Measurements from ENCODE around the gene HMBS. TPM values are rescaled to one million over a fixed set of nuclear protein-coding genes. Genes with fewer than 3 reads are reported as not detected.

HMBS gene
- total RNA-seq, 1 experiment from 2014 or later = 61.6 TPM

- no peak for TF ChIP-seq POLR2AphosphoS5 (IDR thresholded peaks at IDR 0.05; ENCODE audit: low read depth, low read length)
- TF ChIP-seq SIN3A (IDR thresholded peaks at IDR 0.05; ENCODE audit: borderline replicate concordance, insufficient read depth, low read depth, low read length) = no peak
- no peak for TF ChIP-seq TCF7L2 (IDR thresholded peaks at IDR 0.05; ENCODE audit: low read depth, low read length)
- TF ChIP-seq CTCF (IDR thresholded peaks at IDR 0.05) = no peak
- no peak for TF ChIP-seq REST (IDR thresholded peaks at IDR 0.05; ENCODE audit: insufficient read depth in 1 of 2, low read depth in 2 of 2, low read length in 1 of 2)
- POLR2A ChIA-PET = no interaction called here
- Histone ChIP-seq H3K27me3 (ENCODE audit: control insufficient read depth, insufficient read depth, low read length) (no peaks in the 10 kb centered on the region), H3K27ac (ENCODE audit: low read length) (no peak overlapping the region), H3K36me3 (ENCODE audit: control insufficient read depth, insufficient read depth, low read length) (peaks cover 19% of the 10 kb centered on the region; the same call in 1 of the 2 replicates), H3K4me1 (ENCODE audit: control insufficient read depth, insufficient read depth, low read length) (0 out of 2 replicates have a peak, but pooled peaks cover 4% of the 10 kb centered on the region), H3K9me3 (ENCODE audit: control insufficient read depth, insufficient read depth, low read depth, low read length) (no peaks in the 10 kb centered on the region), H3K4me3 (ENCODE audit: low read depth in 2 of 2, low read length in 2 of 2) (no peak overlapping the region)
- ATAC-seq (no peak), DNase-seq (ENCODE audit: low read depth, low spot score) (no peak)
- TSS peak; percentile 42 for BruUV-seq (replicated peaks)
- CTCF ChIA-PET = interaction anchor here (0.5 to 0.6 kb wide), 2 partner anchors 155 to 1868 kb away, joined by 4 to 5 read pairs; partner anchors contain the start of gene CBL
- intact Hi-C loops (cut with micrococcal nuclease; ENCODE audit: unreplicated experiment) (no loop called here), in situ Hi-C loops (cut with HindIII; ENCODE audit: low pct_unique_long_range_greater_than_20kb, low sequenced_read_pairs) (no loop called here)
Measured at GRCh38 chr11:119051440-119052162, 33.1 kb upstream of the HMBS start.

GRCh38 chr11:119052163-119052814, 32.4 kb upstream of the HMBS start:
- H3K9me3 ChIP-seq (ENCODE audit: control insufficient read depth, insufficient read depth, low read depth, low read length) = no peaks in the 10 kb centered on the region
- in situ Hi-C loops (cut with HindIII; ENCODE audit: low pct_unique_long_range_greater_than_20kb, low sequenced_read_pairs) = no loop called here
- TF ChIP-seq SIN3A (IDR thresholded peaks at IDR 0.05; ENCODE audit: borderline replicate concordance, insufficient read depth, low read depth, low read length) = no peak
- no peak for TF ChIP-seq REST (IDR thresholded peaks at IDR 0.05; ENCODE audit: insufficient read depth in 1 of 2, low read depth in 2 of 2, low read length in 1 of 2)
- TF ChIP-seq TCF7L2 (IDR thresholded peaks at IDR 0.05; ENCODE audit: low read depth, low read length) = no peak
- TF ChIP-seq POLR2AphosphoS5 (IDR thresholded peaks at IDR 0.05; ENCODE audit: low read depth, low read length) = no peak
- TF ChIP-seq CTCF (IDR thresholded peaks at IDR 0.05) = no peak
- 0 out of 2 replicates have a peak, but pooled peaks cover 4% of the 10 kb centered on the region for H3K4me1 ChIP-seq (ENCODE audit: control insufficient read depth, insufficient read depth, low read length)
- no peaks in the 10 kb centered on the region for H3K27me3 ChIP-seq (ENCODE audit: control insufficient read depth, insufficient read depth, low read length)
- POLR2A ChIA-PET = no interaction called here
- H3K27ac ChIP-seq (ENCODE audit: low read length) = no peak overlapping the region
- CTCF ChIA-PET = interaction anchor here (0.6 kb wide), 2 partner anchors 154 kb away, joined by 4 read pairs; partner anchors contain the start of gene CBL
- H3K4me3 ChIP-seq (ENCODE audit: low read depth in 2 of 2, low read length in 2 of 2) = no peak overlapping the region
- DNase-seq (ENCODE audit: low read depth, low spot score) (no peak), ATAC-seq (no peak)
- BruUV-seq (replicated peaks) = no TSS peak
- intact Hi-C loops (cut with micrococcal nuclease; ENCODE audit: unreplicated experiment) = no loop called here
- H3K36me3 ChIP-seq (ENCODE audit: control insufficient read depth, insufficient read depth, low read length) = peaks cover 19% of the 10 kb centered on the region; the same call in 1 of the 2 replicates
